Measurements from ENCODE around the gene CASTOR1.

Gene CASTOR1

DNA sequence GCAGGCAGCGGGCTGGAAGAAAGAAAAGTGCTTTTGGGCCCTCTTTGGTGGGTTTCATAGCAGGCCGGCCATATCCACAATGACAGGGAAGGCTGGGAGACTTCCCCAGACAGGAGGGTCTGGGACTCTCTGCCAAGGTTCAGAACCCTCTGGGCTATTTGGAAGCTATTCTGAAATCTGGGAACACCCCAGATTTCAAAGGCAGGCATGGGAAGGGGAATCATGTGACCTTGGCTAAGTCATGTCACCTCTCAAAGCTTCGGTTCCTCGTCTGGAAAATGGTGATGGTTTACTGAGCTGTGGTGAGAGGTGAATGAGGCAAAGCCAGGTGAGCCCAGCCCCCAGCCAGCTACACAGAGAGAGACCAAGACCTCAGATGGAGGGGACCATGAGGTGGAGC is 4.6 kb downstream of the CASTOR1 start:
- TF ChIP-seq, protein P1, sequence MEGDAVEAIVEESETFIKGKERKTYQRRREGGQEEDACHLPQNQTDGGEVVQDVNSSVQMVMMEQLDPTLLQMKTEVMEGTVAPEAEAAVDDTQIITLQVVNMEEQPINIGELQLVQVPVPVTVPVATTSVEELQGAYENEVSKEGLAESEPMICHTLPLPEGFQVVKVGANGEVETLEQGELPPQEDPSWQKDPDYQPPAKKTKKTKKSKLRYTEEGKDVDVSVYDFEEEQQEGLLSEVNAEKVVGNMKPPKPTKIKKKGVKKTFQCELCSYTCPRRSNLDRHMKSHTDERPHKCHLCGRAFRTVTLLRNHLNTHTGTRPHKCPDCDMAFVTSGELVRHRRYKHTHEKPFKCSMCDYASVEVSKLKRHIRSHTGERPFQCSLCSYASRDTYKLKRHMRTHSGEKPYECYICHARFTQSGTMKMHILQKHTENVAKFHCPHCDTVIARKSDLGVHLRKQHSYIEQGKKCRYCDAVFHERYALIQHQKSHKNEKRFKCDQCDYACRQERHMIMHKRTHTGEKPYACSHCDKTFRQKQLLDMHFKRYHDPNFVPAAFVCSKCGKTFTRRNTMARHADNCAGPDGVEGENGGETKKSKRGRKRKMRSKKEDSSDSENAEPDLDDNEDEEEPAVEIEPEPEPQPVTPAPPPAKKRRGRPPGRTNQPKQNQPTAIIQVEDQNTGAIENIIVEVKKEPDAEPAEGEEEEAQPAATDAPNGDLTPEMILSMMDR (IDR thresholded peaks at IDR 0.05), result no peak
- no peaks in the 10 kb centered on the region for H3K9me3 ChIP-seq
- H3K36me3 ChIP-seq, result peaks cover 6% of the 10 kb centered on the region
- no peaks in the 10 kb centered on the region for H3K27me3 ChIP-seq
- H3K4me1 ChIP-seq (ENCODE audit: control insufficient read depth in 1 of 2, insufficient read depth in 1 of 2, low read depth in 1 of 2, low read length in 1 of 2), result peaks cover 49 to 55% of the 10 kb centered on the region in 2 experiments
- no peak overlapping the region for H3K4me3 ChIP-seq (ENCODE audit: low read depth in 1 of 2, low read length in 1 of 2)
- peak overlapping the region; percentile 20 for H3K27ac ChIP-seq

DNA sequence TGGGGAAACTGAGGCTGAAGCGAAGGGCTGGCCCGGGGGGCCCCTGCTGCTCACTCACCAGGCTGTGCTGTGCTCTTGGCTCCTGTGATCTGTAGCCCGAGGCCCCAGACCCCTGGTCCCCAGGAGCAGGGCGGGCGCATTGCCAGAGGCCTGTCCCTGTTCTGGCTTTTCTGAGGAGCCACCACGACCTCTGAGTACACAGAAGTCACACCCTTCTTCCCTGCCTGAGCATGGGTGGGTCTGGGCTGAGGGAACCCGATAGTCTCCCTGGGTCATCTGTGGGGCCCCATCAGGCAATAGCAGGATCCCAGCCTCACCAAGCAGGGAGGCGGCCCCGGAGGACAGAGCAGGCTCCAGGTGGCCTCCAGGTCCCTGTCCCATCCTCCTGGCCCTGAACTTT is 5.1 kb downstream of the CASTOR1 start:
- no peaks in the 10 kb centered on the region for H3K27me3 ChIP-seq
- TF ChIP-seq, protein P1 (IDR thresholded peaks at IDR 0.05), result no peak
- peaks cover 54 to 58% of the 10 kb centered on the region in 2 experiments for H3K4me1 ChIP-seq (ENCODE audit: control insufficient read depth in 1 of 2, insufficient read depth in 1 of 2, low read depth in 1 of 2, low read length in 1 of 2)
- H3K4me3 ChIP-seq (ENCODE audit: low read depth in 1 of 2, low read length in 1 of 2), result no peak overlapping the region
- H3K27ac ChIP-seq, result peak overlapping the region; percentile 20
- peaks cover 6% of the 10 kb centered on the region for H3K36me3 ChIP-seq
- H3K9me3 ChIP-seq, result no peaks in the 10 kb centered on the region

DNA sequence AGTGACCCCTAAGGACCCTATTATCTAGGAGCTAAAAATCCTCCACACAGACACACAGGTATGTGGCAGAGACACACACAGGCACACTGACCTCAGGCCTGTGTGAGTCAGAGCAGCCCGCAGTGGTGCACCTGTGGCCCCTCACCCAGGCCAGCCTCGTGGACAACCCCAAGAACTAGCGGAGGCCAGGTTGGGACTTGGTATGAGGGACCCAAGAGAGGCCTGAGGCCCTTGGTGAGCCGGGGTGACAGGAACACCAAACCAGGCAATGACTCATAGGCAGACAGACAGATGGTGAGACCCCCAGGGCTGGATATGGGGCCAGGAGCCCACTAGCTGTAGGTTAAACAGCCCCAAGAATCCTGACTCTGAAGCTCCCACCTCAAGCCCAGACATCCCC is 6.0 kb downstream of the CASTOR1 start:
- Histone ChIP-seq H3K4me1 (ENCODE audit: control insufficient read depth in 1 of 2, insufficient read depth in 1 of 2, low read depth in 1 of 2, low read length in 1 of 2) (peaks cover 52 to 54% of the 10 kb centered on the region in 2 experiments), H3K36me3 (peaks cover 6% of the 10 kb centered on the region), H3K27ac (peak overlapping the region; percentile 55), H3K4me3 (ENCODE audit: low read depth in 1 of 2, low read length in 1 of 2) (peak overlapping the region in 1 of 2 experiments; percentile 22), H3K9me3 (no peaks in the 10 kb centered on the region), H3K27me3 (no peaks in the 10 kb centered on the region)
- TF ChIP-seq, protein P1 (IDR thresholded peaks at IDR 0.05), result no peak

DNA sequence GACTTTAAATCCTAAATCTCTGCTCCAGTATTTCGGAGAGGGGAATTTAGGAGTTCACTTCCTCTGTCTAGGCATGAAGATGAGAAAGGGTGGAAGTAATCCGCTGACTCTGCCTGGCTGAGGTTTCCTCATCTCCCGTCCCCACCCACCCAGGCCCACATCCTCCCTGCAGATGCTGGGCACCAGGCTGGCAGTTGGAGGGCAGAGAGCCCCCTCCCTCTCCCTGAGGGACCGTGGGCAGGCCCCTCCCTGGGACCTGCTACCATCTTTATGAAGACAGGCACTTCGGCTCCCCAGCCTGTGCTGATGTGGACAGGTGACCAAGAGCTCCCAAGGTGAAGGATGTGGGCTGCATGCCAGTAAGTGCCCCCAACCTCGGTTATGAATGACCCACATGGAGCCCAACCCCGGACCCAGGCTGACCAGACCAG is 6.7 kb downstream of the CASTOR1 start:
- no peaks in the 10 kb centered on the region for H3K27me3 ChIP-seq
- H3K36me3 ChIP-seq, result peaks cover 6% of the 10 kb centered on the region
- H3K27ac ChIP-seq, result peak overlapping the region; percentile 55
- peak overlapping the region in 1 of 2 experiments; percentile 22 for H3K4me3 ChIP-seq (ENCODE audit: low read depth in 1 of 2, low read length in 1 of 2)
- no peaks in the 10 kb centered on the region for H3K9me3 ChIP-seq
- H3K4me1 ChIP-seq (ENCODE audit: control insufficient read depth in 1 of 2, insufficient read depth in 1 of 2, low read depth in 1 of 2, low read length in 1 of 2), result peaks cover 52% of the 10 kb centered on the region in 2 experiments
- TF ChIP-seq, protein P1 (IDR thresholded peaks at IDR 0.05), result no peak

DNA sequence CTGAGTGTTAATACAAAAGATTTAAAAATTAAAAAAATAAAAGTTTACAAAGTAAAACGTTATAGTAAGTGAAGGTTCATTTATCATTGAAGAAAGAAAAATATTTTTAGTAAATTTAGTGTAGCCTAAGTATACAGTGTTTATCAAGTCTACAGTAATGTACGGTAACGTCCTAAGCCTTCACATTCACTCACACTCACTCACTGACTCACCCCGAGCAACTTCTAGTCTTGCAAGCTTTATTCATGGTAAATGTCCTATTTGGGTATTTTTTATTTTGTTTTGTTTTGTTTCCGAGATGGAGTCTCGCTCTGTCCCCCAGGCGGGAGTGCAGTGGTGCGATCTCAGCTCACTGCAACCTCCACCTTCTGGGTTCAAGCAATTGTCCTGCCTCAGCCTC is 8.8 kb downstream of the CASTOR1 start:
- H3K27me3 ChIP-seq, result no peaks in the 10 kb centered on the region
- H3K4me1 ChIP-seq (ENCODE audit: control insufficient read depth in 1 of 2, insufficient read depth in 1 of 2, low read depth in 1 of 2, low read length in 1 of 2), result peaks cover 59 to 62% of the 10 kb centered on the region in 2 experiments
- TF ChIP-seq, protein P1 (IDR thresholded peaks at IDR 0.05), result no peak
- no peak overlapping the region for H3K27ac ChIP-seq
- no peaks in the 10 kb centered on the region for H3K9me3 ChIP-seq
- H3K4me3 ChIP-seq (ENCODE audit: low read depth in 1 of 2, low read length in 1 of 2), result no peak overlapping the region
- H3K36me3 ChIP-seq, result peaks cover 5% of the 10 kb centered on the region

DNA sequence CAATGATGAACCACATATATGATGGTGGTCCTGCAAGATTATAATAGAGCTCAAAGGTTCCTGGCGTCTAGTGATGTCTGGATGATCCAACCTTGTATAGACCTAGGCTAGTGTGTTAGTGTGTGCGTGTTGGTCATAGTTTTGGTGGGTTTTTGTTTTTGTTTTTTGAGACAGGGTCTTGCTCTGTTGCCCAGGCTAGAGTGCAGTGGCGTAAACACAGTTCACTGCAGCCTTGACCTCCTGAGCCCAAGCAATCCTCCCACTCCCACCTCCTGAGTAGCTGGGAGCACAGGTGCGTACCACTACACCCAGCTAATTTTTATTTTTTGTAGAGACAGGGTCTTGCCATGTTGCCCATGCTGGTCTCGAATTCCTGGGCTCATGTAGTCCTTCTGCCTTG is 9.4 kb downstream of the CASTOR1 start:
- Histone ChIP-seq H3K4me1 (ENCODE audit: control insufficient read depth in 1 of 2, insufficient read depth in 1 of 2, low read depth in 1 of 2, low read length in 1 of 2) (peaks cover 64 to 68% of the 10 kb centered on the region in 2 experiments), H3K27ac (no peak overlapping the region), H3K9me3 (no peaks in the 10 kb centered on the region), H3K27me3 (no peaks in the 10 kb centered on the region), H3K36me3 (no peaks in the 10 kb centered on the region), H3K4me3 (ENCODE audit: low read depth in 1 of 2, low read length in 1 of 2) (no peak overlapping the region)
- TF ChIP-seq, protein P1 (IDR thresholded peaks at IDR 0.05), result no peak

All from neutrophil (primary cell).